Keratinocyte (primary cell): ENCODE results near the gene KRT77.

Source experiments
- CTCF ChIP-seq, 3 experiments: IDR thresholded peaks in 1 of 3; conservative IDR thresholded peaks in 1 of 3; optimal IDR thresholded peaks in 1 of 3; 2 replicates in 2 of 3; 3 replicates in 1 of 3; pipeline versions ENCODE3 to v1.5.1; 2011; ENCODE audit warnings: low read length in 3 of 3, mild to moderate bottlenecking in 3 of 3, moderate library complexity in 2 of 3, control low read depth in 1 of 3, inconsistent platforms in 1 of 3; ENCODE audit not compliant: insufficient read depth in 2 of 3; ENCODE audit errors: extremely low read depth in 1 of 3
- EZH2 ChIP-seq: IDR thresholded peaks from one replicate; pipeline ENCODE4 v1.6.1; 2012; ENCODE audit warnings: inconsistent platforms, mild to moderate bottlenecking, low read length, moderate library complexity

DNA sequence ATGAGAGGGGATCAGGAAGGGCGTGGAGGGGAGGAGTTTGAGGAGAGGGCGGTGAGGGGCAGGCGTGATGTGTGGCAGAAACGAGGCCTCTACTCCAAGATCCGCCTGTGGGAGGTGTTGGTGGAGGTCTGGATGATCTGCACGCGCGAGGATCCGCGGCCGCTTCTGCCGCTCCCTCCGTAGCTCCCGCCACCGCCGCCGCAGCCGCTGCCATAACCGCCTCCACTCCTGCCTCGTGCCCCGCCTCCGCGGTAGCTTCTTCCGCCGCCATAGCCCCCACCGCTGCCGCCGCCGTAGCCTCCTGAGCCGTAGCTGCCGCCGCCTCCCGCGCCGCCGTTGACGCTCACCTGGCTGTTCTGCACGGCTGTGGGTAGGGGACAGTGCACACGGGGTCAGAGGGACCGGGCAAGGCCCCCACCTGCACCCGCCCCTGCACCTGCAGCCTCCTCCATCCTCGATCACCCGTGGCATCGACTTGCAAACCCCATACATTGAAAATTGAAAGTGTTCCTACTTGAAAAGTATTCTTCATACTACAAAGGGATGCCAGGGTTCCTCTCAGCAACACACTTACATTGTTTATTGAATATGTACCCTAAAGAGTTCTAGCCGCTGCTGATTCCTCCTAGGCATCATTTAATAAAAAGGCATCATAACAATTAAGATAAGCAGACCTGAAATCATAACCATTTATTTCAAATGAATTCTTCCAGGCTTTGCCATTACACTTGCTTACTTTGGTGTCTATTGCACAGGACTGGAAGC is 12.1 kb downstream of the KRT77 start:
- TF ChIP-seq CTCF (optimal IDR thresholded peaks at IDR 0.05 in 1 of 3, IDR thresholded peaks at IDR 0.05 in 1 of 3, conservative IDR thresholded peaks at IDR 0.05 in 1 of 3; ENCODE audit: extremely low read depth in 1 of 3, insufficient read depth in 2 of 3, low read length in 3 of 3) (no peak), EZH2 (peak; percentile 36)
